K562 (cell line): Measurements from ENCODE around the gene ENDOD1. TPM values are rescaled to one million over a fixed set of nuclear protein-coding genes. Genes with fewer than 3 reads are reported as not detected.

Experiments
- ATAC-seq: fragments of 200-7000 bp; cut with Tn5 transposase; 3 replicates; pipeline ENCODE4 v1.9.1; 2020; ENCODE audit warnings: moderate library complexity
- BruUV-seq: library from RNA; stranded (reverse); fragments of 400-500 nt; replicated peaks from 2 replicates; lab custom pipeline; 2021; lab: Mats Ljungman, UMichigan
- CTCF ChIA-PET: fragments of 300-600 bp; formaldehyde crosslinking; extraction: SDS; loops from one replicate; lab custom pipeline; 2021; ENCODE audit warnings: low intra/inter-chr PET ratio; lab: Yijun Ruan, JAX
- POLR2A ChIA-PET: fragments of 300-600, 350-650 bp; sonication (Branson Sonifier 250); formaldehyde crosslinking; extraction: SDS; loops from one replicate; lab custom pipeline; 2021; ENCODE audit warnings: antibody characterized with exemption, inconsistent platforms; lab: Yijun Ruan, JAX
- DNase-seq, 4 experiments: peaks; one replicate each; pipeline versions ENCODE4 v3.0.0 to v3.0.0-alpha.2; 2011 to 2018; ENCODE audit warnings: low spot score in 3 of 4, mixed read lengths in 3 of 4; ENCODE audit errors: extremely low read depth in 1 of 4
- FAIRE-seq: peaks from 2 replicates; lab custom pipeline; 2011; peaks lifted over from hg19 to GRCh38; lab: Jason Lieb, UNC
- H2AFZ ChIP-seq: 2 replicates; pipeline ENCODE4 v1.6.0; 2011; ENCODE audit warnings: low read depth, low read length, control low read depth, inconsistent platforms
- H3K27ac ChIP-seq: fragments of 200-600 bp; 3 replicates; pipeline ENCODE4 v1.8.0; 2011; ENCODE audit warnings: low read depth, mild to moderate bottlenecking, control low read depth, inconsistent platforms, low read length, moderate library complexity, mixed read lengths; ENCODE audit errors: extremely low read depth
- H3K27me3 ChIP-seq, 2 experiments: fragments of 300-600 bp in 1 of 2; 2 replicates in 1 of 2; 3 replicates in 1 of 2; pipeline versions ENCODE4 v1.6.0 to v1.8.0; 2011; ENCODE audit warnings: inconsistent platforms in 2 of 2, low read length in 2 of 2, mild to moderate bottlenecking in 1 of 2, mixed read lengths in 1 of 2, moderate library complexity in 1 of 2; ENCODE audit not compliant: control insufficient read depth in 2 of 2, insufficient read depth in 2 of 2
- H3K36me3 ChIP-seq: fragments of 300-600 bp; 3 replicates; pipeline ENCODE4 v1.8.0; 2011; ENCODE audit warnings: mild to moderate bottlenecking, low read length, inconsistent platforms; ENCODE audit not compliant: control insufficient read depth, insufficient read depth
- H3K4me1 ChIP-seq, 2 experiments: fragments of 200-600 bp in 1 of 2; replicated peaks in 1 of 2; 2 replicates in 1 of 2; 3 replicates in 1 of 2; pipeline versions ENCODE4 v1.5.1 to v1.8.0; 2011; ENCODE audit warnings: inconsistent platforms in 2 of 2, low read length in 2 of 2, mild to moderate bottlenecking in 1 of 2, mixed read lengths in 1 of 2, moderate library complexity in 1 of 2; ENCODE audit not compliant: control insufficient read depth in 2 of 2, insufficient read depth in 2 of 2
- H3K4me2 ChIP-seq: 2 replicates; pipeline ENCODE4 v1.6.1; 2011; ENCODE audit warnings: low read length, control low read depth, inconsistent platforms, mixed read lengths; ENCODE audit not compliant: insufficient read depth
- H3K4me3 ChIP-seq: fragments of 200-600 bp; sonication (generic), shearing (Covaris generic); 2 replicates; pipeline ENCODE4 v1.5.1; 2016; ENCODE audit warnings: control low read depth, inconsistent platforms
- H3K79me2 ChIP-seq: fragments of 200-600 bp; 3 replicates; pipeline ENCODE4 v1.8.0; 2011; ENCODE audit warnings: low read length, inconsistent platforms; ENCODE audit not compliant: control insufficient read depth, insufficient read depth
- H3K9ac ChIP-seq, 2 experiments: 2 replicates each; pipeline versions ENCODE4 v1.6.0 to v1.6.1; 2011; ENCODE audit warnings: low read depth in 2 of 2, low read length in 2 of 2, control low read depth in 1 of 2, inconsistent platforms in 1 of 2, mild to moderate bottlenecking in 1 of 2, mixed read lengths in 1 of 2; ENCODE audit not compliant: insufficient read depth in 1 of 2
- H3K9me1 ChIP-seq: one replicate; pipeline ENCODE4 v1.6.0; 2011; ENCODE audit warnings: inconsistent platforms, mild to moderate bottlenecking, low read length, moderate library complexity; ENCODE audit not compliant: control insufficient read depth, insufficient read depth
- H3K9me3 ChIP-seq: replicated peaks from 2 replicates; pipeline ENCODE4 v1.5.1; 2011; ENCODE audit warnings: low read depth, low read length, inconsistent platforms; ENCODE audit not compliant: control insufficient read depth, insufficient read depth
- H4K20me1 ChIP-seq: replicated peaks from 2 replicates; pipeline ENCODE4 v1.6.1; 2011; ENCODE audit warnings: low read length, inconsistent platforms, mixed read lengths; ENCODE audit not compliant: control insufficient read depth, insufficient read depth
- FOXA1 ChIP-seq: fragments of 450-650 bp; IDR thresholded peaks from 2 replicates; pipeline ENCODE4 v1.6.1; 2016; ENCODE audit warnings: mild to moderate bottlenecking, borderline replicate concordance
- FOXP4 ChIP-seq: sonication (generic); formaldehyde crosslinking; IDR thresholded peaks from 2 replicates; pipeline ENCODE4 v1.8.0; 2022; ENCODE audit warnings: mild to moderate bottlenecking, missing genetic modification reagents, borderline replicate concordance
- GATAD2A ChIP-seq: fragments of 450-650 bp; IDR thresholded peaks from 2 replicates; pipeline ENCODE4 v1.6.1; 2017
- LEF1 ChIP-seq: fragments of 450-650 bp; IDR thresholded peaks from 2 replicates; pipeline ENCODE4 v1.6.1; 2016; ENCODE audit warnings: mild to moderate bottlenecking
- MLX ChIP-seq, 2 experiments: fragments of 450-650 bp in 1 of 2; sonication (generic) in 1 of 2; formaldehyde crosslinking; conservative IDR thresholded peaks; 2 replicates each; pipeline versions ENCODE4 v1.4.0 to v1.8.1; 2020 to 2022; ENCODE audit warnings: mild to moderate bottlenecking in 1 of 2, missing genetic modification reagents in 1 of 2
- PBX2 ChIP-seq, 2 experiments: IDR thresholded peaks in 1 of 2; conservative IDR thresholded peaks in 1 of 2; 2 replicates each; pipeline ENCODE4 v1.6.1; 2016; ENCODE audit warnings: low read depth in 2 of 2, mild to moderate bottlenecking in 1 of 2, missing compliant biosample characterization in 1 of 2, missing genetic modification characterization in 1 of 2, moderate library complexity in 1 of 2
- SIX5 ChIP-seq, 2 experiments: IDR thresholded peaks; 2 replicates each; pipeline ENCODE4 v1.6.1; 2011; ENCODE audit warnings: low read length in 2 of 2, borderline replicate concordance in 1 of 2, low read depth in 1 of 2, mild to moderate bottlenecking in 1 of 2, moderate library complexity in 1 of 2; ENCODE audit not compliant: insufficient read depth in 1 of 2
- SMARCC2 ChIP-seq: fragments of 450-650 bp; IDR thresholded peaks from 2 replicates; pipeline ENCODE4 v1.6.1; 2017; ENCODE audit warnings: antibody characterized with exemption, moderate library complexity, mild to moderate bottlenecking, low read depth
- ZNF449 ChIP-seq: fragments of 250-450 bp; sonication (Bioruptor Pico); IDR thresholded peaks from 2 replicates; pipeline ENCODE4 v1.8.0; 2022; ENCODE audit warnings: moderate library complexity, mild to moderate bottlenecking, inconsistent platforms
- ZNF584 ChIP-seq: fragments of 200-800 bp; sonication (Bioruptor generic); IDR thresholded peaks from 2 replicates; pipeline ENCODE4 v1.6.1; 2016; ENCODE audit warnings: low read depth, mild to moderate bottlenecking, missing genetic modification characterization, missing compliant biosample characterization
- ZNF695 ChIP-seq: fragments of 450-650 bp; formaldehyde crosslinking; IDR thresholded peaks from 2 replicates; pipeline ENCODE4 v1.4.0; 2020; ENCODE audit warnings: mild to moderate bottlenecking, moderate library complexity
- ZNF778 ChIP-seq: fragments of 450-650 bp; formaldehyde crosslinking; IDR thresholded peaks from 2 replicates; pipeline ENCODE4 v1.4.0; 2020; ENCODE audit warnings: mild to moderate bottlenecking, moderate library complexity
- WGBS: fragments of 100-300 bp; shearing (Covaris generic); methylation state at CpG from one replicate; pipeline ENCODE4 v1.1.6; 2016; ENCODE audit warnings: low coverage, mixed read lengths; ENCODE audit not compliant: insufficient coverage; ENCODE audit errors: missing lambda C conversion rate; 5-methylcytosine and 5-hydroxymethylcytosine counted together
- in situ Hi-C: fragments of 300-500 bp; cut with MboI; formaldehyde crosslinking; loops from 4 replicates; pipeline ENCODE4 v1.15.0; 2018; ENCODE audit warnings: inconsistent platforms, mixed read lengths
- intact Hi-C: fragments of 100-400 bp; cut with micrococcal nuclease; formaldehyde crosslinking; loops from 2 replicates; pipeline ENCODE4 v1.14.2; 2022
- polyA plus RNA-seq, 8 experiments: library from polyadenylated mRNA; depleted of rRNA in 4 of 8; stranded (reverse) in 5 of 8; unstranded in 3 of 8; fragments of >200 nt; fragmentation: Nextera tagmentation in 2 of 8; fragmentation: Illumina TruSeq in 1 of 8; extraction: Ambion mirVana in 2 of 8; extraction: Trizol in 1 of 8; gene quantifications; 2 replicates each; pipeline versions ENCODE4 v1.2.1 to v1.2.3, GENCODE V29; 2011 to 2014; ENCODE audit warnings: inconsistent platforms in 1 of 8, missing spikeins in 1 of 8
- total RNA-seq, 7 experiments: library from RNA; depleted of rRNA in 6 of 7; stranded (reverse); fragments of >200 nt in 6 of 7; fragmentation: Illumina TruSeq in 2 of 7; extraction: Trizol in 2 of 7; gene quantifications; 2 replicates each; pipeline versions ENCODE4 v1.2.1 to v1.2.3, GENCODE V29; 2011 to 2021; ENCODE audit warnings: low replicate concordance in 1 of 7

ENDOD1 gene
- total and polyA plus RNA-seq, 9 of the 15 experiments (the other 6 are each of a cell fraction or from before 2014, with no cell fraction given), result 4.2 to 11.8 (median 9.3) TPM

GRCh38 chr11:95155385-95155784 is 65.7 kb downstream of the ENDOD1 start:
- BruUV-seq, result no TSS peak
- ATAC-seq, result no peak
- no peak overlapping the region for H3K4me3 ChIP-seq
- no peaks in the 10 kb centered on the region for H3K36me3 ChIP-seq
- intact Hi-C loops (loop anchor here (10.0 kb wide), 1 partner anchor 209 kb away; no protein-coding TSS in a partner anchor), in situ Hi-C loops (loop anchor here (10.0 kb wide), 1 partner anchor 149 kb away; no protein-coding TSS in a partner anchor)
- H4K20me1 ChIP-seq, result no peaks in the 10 kb centered on the region
- H2AFZ ChIP-seq, result no peak overlapping the region
- no peak for DNase-seq
- no peak for FAIRE-seq
- no peak overlapping the region for H3K27ac ChIP-seq
- 87% methylated on average over 3 of the region's 4 CpGs for WGBS
- H3K79me2 ChIP-seq, result no peaks in the 10 kb centered on the region
- ChIA-PET CTCF (interaction anchor here (1.6 to 1.8 kb wide), 2 partner anchors 550 to 610 kb away, joined by 7 to 8 read pairs; no protein-coding TSS in a partner anchor), POLR2A (interaction anchor here (0.7 to 1.7 kb wide), 3 partner anchors 20 to 607 kb away, joined by 3 to 5 read pairs (median 4); no protein-coding TSS in a partner anchor)
- no peak overlapping the region for H3K9ac ChIP-seq
- H3K4me2 ChIP-seq, result no peak overlapping the region
- no peaks in the 10 kb centered on the region for H3K9me1 ChIP-seq
- peaks cover 2% of the 10 kb centered on the region; the same call in 1 of the 2 replicates for H3K9me3 ChIP-seq
- no peaks in the 10 kb centered on the region for H3K27me3 ChIP-seq
- H3K4me1 ChIP-seq, result peaks cover 17 to 26% of the 10 kb centered on the region in 2 experiments; a peak in 4 of 5 replicates
- TF ChIP-seq GATAD2A (no peak), FOXP4 (CRISPR knock-in tag) (no peak), SIX5 (IDR thresholded peaks at IDR 0.05; ENCODE audit: borderline replicate concordance in 1 of 2, insufficient read depth in 1 of 2, low read depth in 1 of 2, low read length in 2 of 2) (no peak), LEF1 (no peak), FOXA1 (no peak), MLX (CRISPR knock-in tag; conservative IDR thresholded peaks at IDR 0.05) (no peak), ZNF778 (CRISPR knock-in tag) (no peak), ZNF449 (CRISPR knock-in tag) (no peak), PBX2 (CRISPR knock-in tag; IDR thresholded peaks at IDR 0.05; ENCODE audit: low read depth) (no peak), PBX2 (tag; conservative IDR thresholded peaks at IDR 0.05; ENCODE audit: low read depth) (no peak), ZNF695 (CRISPR knock-in tag) (no peak), ZNF584 (CRISPR knock-in tag) (no peak), SMARCC2 (no peak)
